Spleen (tissue), 7 donors: ENCODE measurements around the gene RERE.

Experiments used
- CTCF ChIP-seq, 11 experiments: fragments of 200-600 bp in 7 of 11; fragments of 450-650 bp in 4 of 11; sonication (generic) in 4 of 11; IDR thresholded peaks in 8 of 11; conservative IDR thresholded peaks in 3 of 11; 1 replicate in 7 of 11; 2 replicates in 4 of 11; pipeline versions ENCODE4 v1.4.0 to v1.8.0; 2016 to 2021; ENCODE audit warnings: antibody characterized with exemption in 11 of 11, inconsistent platforms in 4 of 11, mild to moderate bottlenecking in 1 of 11
- POLR2A ChIP-seq, 3 donors: fragments of 450-650 bp; IDR thresholded peaks; one replicate each; pipeline ENCODE4 v1.5.1; 2017; ENCODE audit warnings: antibody characterized with exemption in 3 of 3, mild to moderate bottlenecking in 1 of 3
- POLR2AphosphoS5 ChIP-seq, 3 donors: sonication (generic); formaldehyde crosslinking; IDR thresholded peaks; one replicate each; pipeline ENCODE4 v1.5.1; 2017; ENCODE audit warnings: antibody characterized with exemption in 3 of 3
- donor health status: DM: no; HTN: no; CAD: no; lungs with moderate emphysema.
- donor health status: DM: no; HTN: no; CAD: no.
- donor health status: DM: no; HTN: no; CAD: no.

GRCh38 chr1:8425781-8426161 is 391.7 kb downstream of the RERE start:
- no peak for TF ChIP-seq CTCF (IDR thresholded peaks at IDR 0.05 in 8 of 11, conservative IDR thresholded peaks at IDR 0.05 in 3 of 11)
- TF ChIP-seq POLR2A (IDR thresholded peaks at IDR 0.05) = no peak
- TF ChIP-seq POLR2AphosphoS5 (IDR thresholded peaks at IDR 0.05) = no peak
